A549 treated with CpdA at 1 μM for 4 hours (cell line): Measurements from ENCODE around the gene NKTR. TPM values are rescaled to one million over a fixed set of nuclear protein-coding genes. Genes with fewer than 3 reads are reported as not detected.

ENCODE experiments used
- total RNA-seq: library from RNA; stranded (reverse); fragments of 200-300 nt; extraction: Qiagen RNA extraction; gene quantifications from 5 replicates; pipeline ENCODE4 v1.2.3, GENCODE V29; 2022; ENCODE audit warnings: low read depth

NKTR gene
- total RNA-seq, result 9.2 to 13.9 TPM (median 11.6 TPM) in 5 replicates

GRCh38 chr3:42600111-42600957, at the start of gene NKTR:
TSS of gene NKTR (plus strand) at chr3:42600686. CDS start at chr3:42601007, 321 bp downstream.

DNA sequence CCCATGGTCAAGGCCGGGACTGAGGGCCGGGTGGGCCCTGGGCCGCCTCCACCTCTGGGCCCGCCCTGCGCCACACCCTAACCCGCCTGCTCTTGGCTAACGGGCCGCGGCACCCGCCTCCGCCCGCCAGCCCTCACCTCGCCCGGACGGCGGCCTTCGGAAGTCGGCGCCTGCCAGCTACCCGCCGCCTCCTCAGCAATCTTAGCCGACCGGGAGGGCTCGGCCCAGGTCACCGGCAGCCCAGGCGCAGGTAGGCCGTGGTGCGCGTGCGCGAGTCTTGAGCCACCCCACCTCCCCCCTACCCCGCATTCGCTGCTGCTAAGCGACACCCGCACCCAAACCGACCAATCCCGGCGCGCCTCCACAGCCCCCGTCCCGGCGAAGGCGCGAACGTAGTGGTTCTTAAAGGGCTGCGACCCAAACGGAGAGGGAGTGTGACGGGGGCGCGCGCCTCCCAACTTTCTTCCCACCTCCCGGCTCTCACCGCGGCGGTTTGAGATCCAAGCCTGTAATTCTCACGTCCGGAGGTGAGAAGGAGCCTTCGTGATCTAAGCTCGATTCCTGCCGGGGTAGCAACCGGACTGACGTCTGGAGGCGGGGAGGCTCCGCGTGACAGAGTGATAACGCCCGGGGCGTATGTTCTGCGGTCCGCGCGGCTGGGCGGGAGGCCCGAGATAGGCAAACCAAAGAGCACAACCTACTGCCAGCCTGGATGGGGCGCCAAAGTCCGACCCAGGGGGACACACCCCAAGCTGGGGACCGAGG, 18.6 kb upstream of the NKTR start, which contains the start of gene SEC22C:
Gene SEC22C (minus strand): TSS at position 259 of the 765 bp plus-strand sequence. CDS start 12,921 bp downstream, outside the sequence.

GRCh38 chr3:42653560-42654330, 53.3 kb downstream of the NKTR start, which contains the start of gene ZBTB47:
TSS of gene ZBTB47 (plus strand) at chr3:42653697. CDS start at chr3:42658356, 4,659 bp downstream.

DNA sequence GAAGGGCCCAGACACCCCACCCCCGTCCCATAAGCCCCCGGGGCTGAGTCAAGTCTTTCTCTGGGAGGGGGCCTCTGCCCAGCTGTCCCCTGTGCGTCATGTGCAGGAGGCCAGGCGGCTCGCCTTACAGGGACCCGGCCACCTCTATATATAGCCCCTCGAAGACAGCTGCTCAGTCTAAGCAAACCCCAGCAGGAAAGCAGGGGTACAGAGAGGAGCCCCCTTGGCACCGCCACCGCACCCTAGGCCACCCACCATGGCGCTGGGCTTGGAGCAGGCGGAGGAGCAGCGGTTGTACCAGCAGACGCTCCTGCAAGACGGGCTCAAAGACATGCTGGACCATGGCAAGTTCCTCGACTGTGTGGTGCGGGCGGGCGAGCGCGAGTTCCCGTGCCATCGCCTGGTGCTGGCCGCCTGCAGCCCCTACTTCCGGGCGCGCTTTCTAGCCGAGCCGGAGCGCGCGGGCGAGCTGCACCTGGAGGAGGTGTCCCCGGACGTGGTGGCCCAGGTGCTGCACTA, 84.9 kb downstream of the NKTR start, which contains the start of gene KLHL40:
Gene KLHL40 (plus strand): TSS at position 175 of the 519 bp plus-strand sequence. CDS start 82 bp downstream, at position 257.

Other genes with a start within 250 kb of the NKTR start
- not detected in 5 replicates for gene LYZL4, start 190.1 kb upstream of the NKTR start, total RNA-seq
- 0.54 to 0.73 TPM (median 0.58 TPM) in 5 replicates for gene VIPR1, start 98.0 kb upstream of the NKTR start, total RNA-seq
- 28.1 to 33.1 TPM (median 31.0 TPM) in 5 replicates for gene SEC22C, start 18.7 kb upstream of the NKTR start, total RNA-seq
- 19.0 to 21.7 TPM (median 20.3 TPM) in 5 replicates for gene SS18L2, start 9.8 kb upstream of the NKTR start, total RNA-seq
- gene ZBTB47, start 53.0 kb downstream of the NKTR start, total RNA-seq, result 4.7 to 7.5 TPM (median 5.9 TPM) in 5 replicates
- not detected in 5 replicates for gene KLHL40, start 84.9 kb downstream of the NKTR start, total RNA-seq
- not detected in 5 replicates for gene HHATL, start 102.1 kb downstream of the NKTR start, total RNA-seq
- 0.28 to 0.98 TPM (median 0.43 TPM) in 5 replicates for gene CCDC13, start 172.6 kb downstream of the NKTR start, total RNA-seq
- gene HIGD1A, start 203.8 kb downstream of the NKTR start, total RNA-seq, result 66.2 to 97.5 TPM (median 72.6 TPM) in 5 replicates
- 0.07 TPM in 1 of 5 replicates, not detected in the others for gene ACKR2, start 208.8 kb downstream of the NKTR start, total RNA-seq